ENCODE measurements around the gene LRRC3B. TPM values are rescaled to one million over a fixed set of nuclear protein-coding genes. Genes with fewer than 3 reads are reported as not detected.

LRRC3B gene
- total RNA-seq, 4 donors from 2014 or later, result under 0.01 to 0.52 TPM; not detected in 2

DNA sequence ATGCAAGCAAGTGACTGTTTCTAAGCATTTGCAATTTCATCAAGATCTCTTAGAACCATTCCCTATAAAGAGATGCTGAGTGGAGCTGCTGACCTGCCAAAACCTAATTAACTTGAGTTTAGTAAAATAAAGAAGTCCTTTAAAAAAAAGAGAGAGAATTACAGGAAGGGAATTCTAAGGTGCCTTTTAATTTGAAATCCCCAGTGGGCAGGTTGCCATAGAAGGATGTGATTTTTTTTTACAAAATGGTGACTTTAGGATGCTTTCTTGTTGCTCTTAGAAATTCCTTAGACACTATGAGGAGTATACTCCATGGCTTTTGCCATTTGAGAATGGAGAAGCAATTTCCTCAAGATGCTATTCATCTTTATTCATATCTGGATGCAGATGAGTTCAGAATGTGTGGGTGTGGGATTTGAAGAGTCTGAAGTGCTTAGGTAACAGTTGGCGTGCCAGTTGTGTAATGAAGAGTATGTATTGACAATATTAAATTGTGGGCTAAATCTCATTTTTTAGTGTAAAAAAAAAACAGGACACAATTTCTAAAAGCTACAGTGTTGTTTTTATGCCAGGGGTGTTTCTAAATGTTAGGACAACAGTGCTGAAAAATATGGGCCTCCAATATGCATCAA, 13.6 kb downstream of the LRRC3B start:
- H3K27me3 ChIP-seq, result no peaks in the 10 kb centered on the region
- DNase-seq (ENCODE audit: extremely low spot score), result no peak
- intact Hi-C loops (cut with DNase I), result no loop called here
- H3K4me3 ChIP-seq, result no peak overlapping the region
- no peaks in the 10 kb centered on the region for H3K9me3 ChIP-seq
- WGBS, result 89% methylated on average over 1 of the region's 1 CpG
- no peaks in the 10 kb centered on the region for H3K36me3 ChIP-seq
- H3K27ac ChIP-seq (replicated peaks in 1 of 4), result no peak overlapping the region
- no peaks in the 10 kb centered on the region for H3K4me1 ChIP-seq
- TF ChIP-seq, protein P1, sequence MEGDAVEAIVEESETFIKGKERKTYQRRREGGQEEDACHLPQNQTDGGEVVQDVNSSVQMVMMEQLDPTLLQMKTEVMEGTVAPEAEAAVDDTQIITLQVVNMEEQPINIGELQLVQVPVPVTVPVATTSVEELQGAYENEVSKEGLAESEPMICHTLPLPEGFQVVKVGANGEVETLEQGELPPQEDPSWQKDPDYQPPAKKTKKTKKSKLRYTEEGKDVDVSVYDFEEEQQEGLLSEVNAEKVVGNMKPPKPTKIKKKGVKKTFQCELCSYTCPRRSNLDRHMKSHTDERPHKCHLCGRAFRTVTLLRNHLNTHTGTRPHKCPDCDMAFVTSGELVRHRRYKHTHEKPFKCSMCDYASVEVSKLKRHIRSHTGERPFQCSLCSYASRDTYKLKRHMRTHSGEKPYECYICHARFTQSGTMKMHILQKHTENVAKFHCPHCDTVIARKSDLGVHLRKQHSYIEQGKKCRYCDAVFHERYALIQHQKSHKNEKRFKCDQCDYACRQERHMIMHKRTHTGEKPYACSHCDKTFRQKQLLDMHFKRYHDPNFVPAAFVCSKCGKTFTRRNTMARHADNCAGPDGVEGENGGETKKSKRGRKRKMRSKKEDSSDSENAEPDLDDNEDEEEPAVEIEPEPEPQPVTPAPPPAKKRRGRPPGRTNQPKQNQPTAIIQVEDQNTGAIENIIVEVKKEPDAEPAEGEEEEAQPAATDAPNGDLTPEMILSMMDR (IDR thresholded peaks at IDR 0.05), result no peak

DNA sequence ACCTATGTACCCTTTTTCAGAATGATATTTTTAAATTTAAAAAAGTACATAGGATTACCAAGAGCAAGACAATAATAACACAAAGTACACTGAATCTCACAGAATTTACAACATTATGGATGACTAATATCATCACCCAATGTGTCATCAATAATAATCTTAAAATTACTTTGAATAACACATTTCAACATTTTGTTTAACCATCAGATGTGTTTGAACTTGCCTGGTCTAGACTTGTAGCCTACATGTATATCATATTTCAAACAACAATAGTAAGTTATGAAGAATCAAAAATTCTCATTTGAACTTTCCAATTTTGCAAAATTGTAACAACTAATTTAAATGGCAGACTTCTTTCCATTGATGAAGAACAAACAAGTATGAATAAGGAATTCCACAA, 15.1 kb downstream of the LRRC3B start:
- Histone ChIP-seq H3K4me3 (no peak overlapping the region), H3K4me1 (no peaks in the 10 kb centered on the region), H3K9me3 (no peaks in the 10 kb centered on the region), H3K36me3 (no peaks in the 10 kb centered on the region), H3K27ac (replicated peaks in 1 of 4) (no peak overlapping the region), H3K27me3 (no peaks in the 10 kb centered on the region)
- no peak for DNase-seq (ENCODE audit: extremely low spot score)
- TF ChIP-seq, protein P1 (IDR thresholded peaks at IDR 0.05), result no peak
- no peak for TF ChIP-seq POLR2A (IDR thresholded peaks at IDR 0.05; ENCODE audit: low read depth)
- TF ChIP-seq EP300 (IDR thresholded peaks at IDR 0.05), result no peak
- no peak for TF ChIP-seq POLR2AphosphoS5 (IDR thresholded peaks at IDR 0.05)
- intact Hi-C loops (cut with DNase I), result no loop called here

GRCh38 chr3:26638113-26638512, 15.5 kb downstream of the LRRC3B start:
- intact Hi-C loops (cut with DNase I), result no loop called here
- TF ChIP-seq POLR2A (IDR thresholded peaks at IDR 0.05; ENCODE audit: low read depth), result no peak
- TF ChIP-seq EP300 (IDR thresholded peaks at IDR 0.05), result no peak
- no peak for TF ChIP-seq POLR2AphosphoS5 (IDR thresholded peaks at IDR 0.05)
- TF ChIP-seq, protein P1 (IDR thresholded peaks at IDR 0.05), result no peak
- Histone ChIP-seq H3K36me3 (no peaks in the 10 kb centered on the region), H3K9me3 (no peaks in the 10 kb centered on the region), H3K4me3 (no peak overlapping the region), H3K27me3 (no peaks in the 10 kb centered on the region), H3K4me1 (no peaks in the 10 kb centered on the region), H3K27ac (replicated peaks in 1 of 4) (no peak overlapping the region)
- WGBS, result 87% methylated on average over 2 of the region's 2 CpGs
- no peak for DNase-seq (ENCODE audit: extremely low spot score)

DNA sequence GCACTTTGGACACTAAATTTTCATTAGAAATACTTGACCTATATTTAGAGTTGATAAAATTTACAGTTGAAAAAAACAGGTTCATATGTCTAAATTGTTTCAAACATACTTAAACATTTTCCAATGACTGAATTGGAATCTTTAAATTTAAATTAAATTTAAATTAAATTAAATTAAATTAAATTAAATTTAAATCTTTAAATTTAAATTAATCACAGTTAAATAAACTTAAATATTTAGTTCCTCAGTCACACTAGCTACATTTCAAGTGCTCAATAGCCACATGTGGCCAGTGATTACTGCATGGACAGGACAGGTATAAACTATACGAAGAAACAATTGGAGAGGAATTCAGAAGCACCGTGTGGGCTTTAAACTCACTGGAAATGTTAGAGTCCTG, 16.8 kb downstream of the LRRC3B start:
- intact Hi-C loops (cut with DNase I), result no loop called here
- H3K9me3 ChIP-seq, result no peaks in the 10 kb centered on the region
- no peak overlapping the region for H3K4me3 ChIP-seq
- H3K36me3 ChIP-seq, result no peaks in the 10 kb centered on the region
- no peak for TF ChIP-seq EP300 (IDR thresholded peaks at IDR 0.05)
- TF ChIP-seq POLR2A (IDR thresholded peaks at IDR 0.05; ENCODE audit: low read depth), result no peak
- no peak for TF ChIP-seq POLR2AphosphoS5 (IDR thresholded peaks at IDR 0.05)
- TF ChIP-seq, protein P1 (IDR thresholded peaks at IDR 0.05), result no peak
- no peaks in the 10 kb centered on the region for H3K4me1 ChIP-seq
- no peak for DNase-seq (ENCODE audit: extremely low spot score)
- H3K27ac ChIP-seq (replicated peaks in 1 of 4), result no peak overlapping the region
- no peaks in the 10 kb centered on the region for H3K27me3 ChIP-seq
- WGBS, result 84% methylated on average over 2 of the region's 2 CpGs

DNA sequence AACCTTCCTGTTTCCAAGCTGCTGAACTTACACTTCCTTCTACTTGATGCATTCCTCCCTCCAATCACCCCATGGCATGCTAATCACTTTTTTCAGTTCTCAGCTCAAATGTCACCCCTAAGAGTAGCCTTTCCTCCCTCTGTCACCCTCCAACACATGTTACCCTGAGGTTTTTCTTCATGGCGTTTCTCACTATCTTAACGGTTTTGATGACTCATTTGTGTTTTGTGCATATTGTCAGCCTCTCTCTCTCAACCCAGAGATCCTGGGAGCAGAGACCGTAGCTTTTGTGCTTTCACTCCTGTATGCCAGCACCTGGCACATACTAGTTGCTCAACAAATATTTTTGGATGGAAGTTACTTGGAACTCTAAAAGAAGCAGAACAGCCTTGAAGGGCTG, 24.5 kb downstream of the LRRC3B start:
- no peak for TF ChIP-seq POLR2A (IDR thresholded peaks at IDR 0.05; ENCODE audit: low read depth)
- TF ChIP-seq POLR2AphosphoS5 (IDR thresholded peaks at IDR 0.05), result no peak
- TF ChIP-seq, protein P1 (IDR thresholded peaks at IDR 0.05), result no peak
- no peak for TF ChIP-seq EP300 (IDR thresholded peaks at IDR 0.05)
- Histone ChIP-seq H3K4me3 (no peak overlapping the region), H3K9me3 (no peaks in the 10 kb centered on the region), H3K27ac (replicated peaks in 1 of 4) (no peak overlapping the region), H3K36me3 (no peaks in the 10 kb centered on the region), H3K4me1 (peaks cover 0 to 5% (median 3%) of the 10 kb centered on the region in 4 donors), H3K27me3 (no peaks in the 10 kb centered on the region)
- 87% methylated on average over 3 of the region's 3 CpGs for WGBS
- intact Hi-C loops (cut with DNase I), result no loop called here
- no peak for DNase-seq (ENCODE audit: extremely low spot score)
